Colonic mucosa (tissue), 4 donors: ENCODE data around the gene FBXL14. TPM values are rescaled to one million over a fixed set of nuclear protein-coding genes. Genes with fewer than 3 reads are reported as not detected.

Experiments used
- DNase-seq: peaks from one replicate; pipeline ENCODE4 v3.0.0-alpha.2; 2020
- H3K27ac ChIP-seq: fragments of 200-600 bp; one replicate; pipeline ENCODE4 v1.8.0; 2021
- H3K27me3 ChIP-seq: fragments of 200-600 bp; one replicate; pipeline ENCODE4 v1.8.0; 2021
- H3K36me3 ChIP-seq: fragments of 200-600 bp; one replicate; pipeline ENCODE4 v1.8.0; 2021
- H3K4me1 ChIP-seq: fragments of 200-600 bp; one replicate; pipeline ENCODE4 v1.8.0; 2021; ENCODE audit warnings: mild to moderate bottlenecking
- H3K4me3 ChIP-seq: fragments of 200-600 bp; one replicate; pipeline ENCODE4 v1.8.0; 2021
- H3K9ac ChIP-seq, 2 donors: one replicate each; pipeline ENCODE4 v1.7.0; 2013; ENCODE audit warnings: control low read depth in 2 of 2, low read depth in 2 of 2, low read length in 2 of 2
- H3K9me3 ChIP-seq: fragments of 200-600 bp; one replicate; pipeline ENCODE4 v1.8.0; 2021
- intact Hi-C: fragments of 100-400 bp; cut with DNase I; formaldehyde crosslinking; loops from one replicate; pipeline ENCODE4 v1.14.1; 2022
- total RNA-seq, 2 donors: library from RNA; stranded (reverse); fragmentation: NEBNext Ultra II Directional in 1 of 2; extraction: Animal tissue kit (Norgen Biotek cat#: 25700) in 1 of 2; gene quantifications; one replicate each; pipeline ENCODE4 v1.2.1, GENCODE V29; 2021
- TF ChIP-seq, protein P1 (sequence below): fragments of 200-600 bp; IDR thresholded peaks from one replicate; pipeline ENCODE4 v1.8.0; 2022; ENCODE audit warnings: antibody characterized with exemption, mild to moderate bottlenecking
- donor health status: healthy.
- donor health status: DM: no; HTN: no; CAD: no.
- donor health status: DM: no; HTN: no; CAD: no.

FBXL14 gene
- total RNA-seq, 2 donors from 2014 or later = 32.3 to 37.4 TPM

DNA sequence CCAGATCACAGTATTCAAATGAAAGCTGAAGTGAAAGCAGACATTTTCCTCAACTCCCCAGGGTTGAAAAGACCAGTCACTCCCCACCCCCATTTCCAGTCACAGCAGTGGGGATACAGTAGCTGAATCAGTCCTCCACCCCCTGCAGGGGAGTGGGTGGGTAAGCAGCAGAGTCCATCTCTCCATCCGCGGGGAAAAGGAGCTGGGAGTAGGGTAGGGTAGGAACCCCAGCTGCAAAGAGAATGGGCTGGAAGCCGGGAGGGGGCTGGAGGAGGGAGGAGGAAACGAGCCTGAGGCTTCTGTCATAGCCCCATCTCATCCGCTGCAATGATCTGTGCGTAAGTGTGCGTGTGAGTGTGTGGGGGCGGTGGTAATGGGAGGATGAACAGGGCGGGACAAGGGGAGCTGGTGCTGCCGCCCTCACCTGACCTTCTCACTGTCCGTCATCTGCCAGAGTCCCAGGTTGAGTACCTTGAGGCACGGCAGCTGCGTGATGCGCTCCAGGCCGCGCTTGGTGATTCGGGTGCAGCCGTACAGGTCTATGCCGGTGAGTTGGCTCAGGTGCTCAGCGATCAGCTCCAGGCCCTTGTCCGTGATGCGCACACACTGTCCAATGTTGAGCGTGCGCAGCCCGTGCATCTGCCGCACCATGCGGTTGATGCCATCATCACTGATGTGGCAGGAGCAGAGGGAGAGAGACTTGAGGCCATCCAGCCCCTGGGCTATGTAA, 1.8 kb downstream of the FBXL14 start:
- Histone ChIP-seq H3K36me3 (no peaks in the 10 kb centered on the region), H3K9ac (peak overlapping the region; percentile 86 to 90), H3K9me3 (no peaks in the 10 kb centered on the region), H3K4me1 (peaks cover 3% of the 10 kb centered on the region), H3K4me3 (peak overlapping the region; percentile 57), H3K27me3 (no peaks in the 10 kb centered on the region), H3K27ac (peak overlapping the region; percentile 94)
- peak; percentile 76 for DNase-seq
- TF ChIP-seq, protein P1, sequence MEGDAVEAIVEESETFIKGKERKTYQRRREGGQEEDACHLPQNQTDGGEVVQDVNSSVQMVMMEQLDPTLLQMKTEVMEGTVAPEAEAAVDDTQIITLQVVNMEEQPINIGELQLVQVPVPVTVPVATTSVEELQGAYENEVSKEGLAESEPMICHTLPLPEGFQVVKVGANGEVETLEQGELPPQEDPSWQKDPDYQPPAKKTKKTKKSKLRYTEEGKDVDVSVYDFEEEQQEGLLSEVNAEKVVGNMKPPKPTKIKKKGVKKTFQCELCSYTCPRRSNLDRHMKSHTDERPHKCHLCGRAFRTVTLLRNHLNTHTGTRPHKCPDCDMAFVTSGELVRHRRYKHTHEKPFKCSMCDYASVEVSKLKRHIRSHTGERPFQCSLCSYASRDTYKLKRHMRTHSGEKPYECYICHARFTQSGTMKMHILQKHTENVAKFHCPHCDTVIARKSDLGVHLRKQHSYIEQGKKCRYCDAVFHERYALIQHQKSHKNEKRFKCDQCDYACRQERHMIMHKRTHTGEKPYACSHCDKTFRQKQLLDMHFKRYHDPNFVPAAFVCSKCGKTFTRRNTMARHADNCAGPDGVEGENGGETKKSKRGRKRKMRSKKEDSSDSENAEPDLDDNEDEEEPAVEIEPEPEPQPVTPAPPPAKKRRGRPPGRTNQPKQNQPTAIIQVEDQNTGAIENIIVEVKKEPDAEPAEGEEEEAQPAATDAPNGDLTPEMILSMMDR = no peak
- intact Hi-C loops = no loop called here

DNA sequence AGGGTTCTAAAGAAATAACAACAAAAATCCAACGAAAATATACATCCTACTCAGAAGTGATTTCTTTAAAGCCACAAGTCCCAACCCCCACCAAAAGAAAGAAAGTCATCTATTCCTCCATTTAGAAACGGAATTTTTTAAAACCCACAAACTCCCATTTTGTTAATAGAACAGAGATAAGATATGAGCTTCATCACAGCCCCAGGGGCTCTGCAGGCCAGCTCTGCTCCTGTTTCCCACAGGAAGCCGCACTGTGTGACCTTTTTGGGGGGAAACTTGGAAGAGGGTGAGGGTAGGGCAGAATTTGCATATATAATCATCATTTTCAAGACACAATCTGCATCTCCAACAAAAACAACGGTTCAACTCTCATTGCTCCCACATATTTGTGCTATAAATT, 2.8 kb downstream of the FBXL14 start:
- no peaks in the 10 kb centered on the region for H3K27me3 ChIP-seq
- H3K4me1 ChIP-seq = peaks cover 3% of the 10 kb centered on the region
- no peak for DNase-seq
- intact Hi-C loops = no loop called here
- H3K9me3 ChIP-seq = no peaks in the 10 kb centered on the region
- H3K4me3 ChIP-seq = peak overlapping the region; percentile 57
- H3K9ac ChIP-seq = peak overlapping the region in 1 of 2 donors; percentile 75
- TF ChIP-seq, protein P1 = no peak
- no peaks in the 10 kb centered on the region for H3K36me3 ChIP-seq
- peak overlapping the region; percentile 78 for H3K27ac ChIP-seq

DNA sequence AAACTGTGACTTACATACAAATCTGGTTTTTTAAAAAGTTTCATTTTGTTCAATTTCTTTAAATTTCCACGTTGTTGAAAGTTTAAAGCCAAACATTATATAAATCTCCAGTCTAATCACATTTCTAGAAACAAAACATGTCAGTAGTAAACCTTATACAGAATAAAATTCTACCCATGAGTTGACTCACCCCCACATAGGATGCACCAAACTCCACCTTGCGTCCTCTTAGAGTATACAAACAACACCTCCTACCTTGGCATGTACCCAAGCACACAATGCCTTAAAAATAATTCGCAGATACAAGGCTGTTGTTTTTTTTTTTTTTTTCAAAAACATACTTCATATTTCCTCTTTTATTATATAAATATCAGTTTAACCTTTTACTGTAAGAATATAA, 3.3 kb downstream of the FBXL14 start:
- H3K4me3 ChIP-seq = peak overlapping the region; percentile 57
- peak overlapping the region in 1 of 2 donors; percentile 91 for H3K9ac ChIP-seq
- DNase-seq = peak; percentile 63
- no peaks in the 10 kb centered on the region for H3K36me3 ChIP-seq
- peaks cover 3% of the 10 kb centered on the region for H3K4me1 ChIP-seq
- no peaks in the 10 kb centered on the region for H3K9me3 ChIP-seq
- TF ChIP-seq, protein P1 = no peak
- no peaks in the 10 kb centered on the region for H3K27me3 ChIP-seq
- intact Hi-C loops = no loop called here
- H3K27ac ChIP-seq = peak overlapping the region; percentile 78

DNA sequence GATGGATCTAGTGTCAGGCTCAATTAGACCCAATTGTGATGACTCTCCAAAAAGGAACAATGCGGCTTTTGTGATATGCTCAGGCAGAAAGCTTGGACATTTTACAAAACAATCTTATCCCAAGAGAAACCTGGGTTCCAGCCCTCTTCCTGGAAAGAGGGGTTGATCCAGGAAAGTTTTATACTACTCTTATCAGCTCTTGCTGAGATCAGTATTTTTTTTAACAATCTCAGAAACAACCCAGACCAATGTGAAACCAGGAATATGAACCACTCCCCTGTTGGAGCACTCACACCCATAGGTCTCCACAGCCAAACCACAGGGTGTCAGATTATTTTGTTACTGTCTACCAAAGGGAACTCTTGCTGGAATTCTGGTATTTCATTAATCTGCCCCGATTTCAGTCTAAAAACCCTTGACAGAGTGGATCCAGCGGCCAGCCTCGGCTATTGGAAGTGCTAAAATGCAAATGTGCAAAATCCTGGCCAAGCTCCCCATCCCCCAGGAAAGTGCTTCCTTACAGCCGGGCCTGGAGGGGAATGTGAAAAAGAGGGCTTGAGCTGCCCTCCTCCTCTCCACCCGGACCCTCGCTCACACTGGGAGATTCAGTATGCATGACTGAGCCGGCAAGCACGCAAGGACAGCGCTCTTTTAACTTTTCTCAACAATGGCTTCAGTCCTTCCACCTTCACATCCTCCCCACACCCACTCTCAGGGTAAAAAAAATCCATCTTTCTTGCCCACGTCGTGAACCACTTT, 4.0 kb downstream of the FBXL14 start:
- H3K4me1 ChIP-seq = peaks cover 3% of the 10 kb centered on the region
- peak overlapping the region; percentile 4 for H3K4me3 ChIP-seq
- intact Hi-C loops = no loop called here
- no peaks in the 10 kb centered on the region for H3K9me3 ChIP-seq
- H3K27ac ChIP-seq = peak overlapping the region; percentile 78
- no peaks in the 10 kb centered on the region for H3K27me3 ChIP-seq
- peak overlapping the region in 1 of 2 donors; percentile 91 for H3K9ac ChIP-seq
- peak; percentile 65 for DNase-seq
- TF ChIP-seq, protein P1 = no peak
- no peaks in the 10 kb centered on the region for H3K36me3 ChIP-seq

DNA sequence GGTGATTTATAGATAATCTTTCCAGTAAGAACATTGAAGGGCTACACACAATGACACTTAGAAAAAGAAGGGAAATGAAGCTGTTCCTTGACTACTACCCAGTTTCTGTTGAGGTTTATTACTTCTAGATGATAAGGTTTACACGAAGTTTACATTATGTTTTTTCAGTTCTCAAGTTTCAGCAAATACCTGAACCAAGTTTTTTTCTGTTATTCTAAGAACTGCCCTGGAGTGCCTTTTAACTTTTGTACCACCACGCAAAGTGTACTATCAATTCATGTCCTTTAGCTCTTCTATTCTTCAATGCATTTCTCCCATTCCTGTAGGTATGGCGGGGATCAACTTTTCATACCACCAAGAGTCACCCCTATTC, 5.8 kb downstream of the FBXL14 start:
- TF ChIP-seq, protein P1 = no peak
- Histone ChIP-seq H3K36me3 (no peaks in the 10 kb centered on the region), H3K27ac (peak overlapping the region; percentile 45), H3K27me3 (no peaks in the 10 kb centered on the region), H3K9me3 (no peaks in the 10 kb centered on the region), H3K4me3 (no peak overlapping the region), H3K4me1 (peaks cover 3% of the 10 kb centered on the region), H3K9ac (peak overlapping the region in 1 of 2 donors; percentile 38)
- DNase-seq = no peak
- intact Hi-C loops = loop anchor here (10.0 kb wide), 1 partner anchor 304 kb away; no protein-coding TSS in a partner anchor
